RWPE1 (cell line): ENCODE results near the gene SRI.

ENCODE experiments used
- CTCF ChIA-PET: fragments of 350-600 bp; sonication (Branson Sonifier 250); formaldehyde crosslinking; extraction: SDS; loops from one replicate; lab custom pipeline; 2021; lab: Yijun Ruan, JAX
- POLR2A ChIA-PET: fragments of 400-600 bp; formaldehyde crosslinking; extraction: SDS; loops from one replicate; lab custom pipeline; 2020; ENCODE audit warnings: antibody characterized with exemption; ENCODE audit not compliant: low non-redundant PET; lab: Yijun Ruan, JAX
- DNase-seq: peaks from one replicate; pipeline ENCODE4 v3.0.0; 2012; ENCODE audit warnings: low spot score
- H3K27ac ChIP-seq: fragments of 450-650 bp; 2 replicates; pipeline ENCODE4 v1.5.1; 2017
- CTCF ChIP-seq: fragments of 450-650 bp; conservative IDR thresholded peaks from 2 replicates; pipeline ENCODE4 v1.5.1; 2017; ENCODE audit warnings: low read depth, mild to moderate bottlenecking

Gene SRI

GRCh38 chr7:88204525-88205110, 15.2 kb downstream of the SRI start:
- no peak for TF ChIP-seq CTCF
- no peak for DNase-seq
- H3K27ac ChIP-seq, result no peak overlapping the region
- POLR2A ChIA-PET, result no interaction called here
- CTCF ChIA-PET, result no interaction called here

- ChIA-PET POLR2A (interaction anchor here (0.6 kb wide), 1 partner anchor 12 kb away, joined by 3 read pairs; no protein-coding TSS in a partner anchor), CTCF (no interaction called here)
- no peak for TF ChIP-seq CTCF
- no peak for DNase-seq
- H3K27ac ChIP-seq, result no peak overlapping the region
Measured at GRCh38 chr7:88203401-88203800, 16.4 kb downstream of the SRI start.

GRCh38 chr7:88202799-88203198, 17.0 kb downstream of the SRI start:
- CTCF ChIA-PET, result no interaction called here
- no peak overlapping the region for H3K27ac ChIP-seq

GRCh38 chr7:88202278-88202677, 17.6 kb downstream of the SRI start:
- ChIA-PET CTCF (no interaction called here), POLR2A (no interaction called here)
- H3K27ac ChIP-seq, result no peak overlapping the region
- TF ChIP-seq CTCF, result no peak
- no peak for DNase-seq

More at GRCh38 chr7:88202799-88203198, 17.0 kb downstream of the SRI start:
- no peak for DNase-seq
- no peak for TF ChIP-seq CTCF
- POLR2A ChIA-PET, result no interaction called here

GRCh38 chr7:88201305-88201704, 18.5 kb downstream of the SRI start:
- no peak for DNase-seq
- CTCF ChIA-PET, result no interaction called here
- POLR2A ChIA-PET, result no interaction called here
- TF ChIP-seq CTCF, result no peak
- no peak overlapping the region for H3K27ac ChIP-seq

GRCh38 chr7:88200789-88201188, 19.0 kb downstream of the SRI start:
- DNase-seq, result no peak
- TF ChIP-seq CTCF, result no peak
- H3K27ac ChIP-seq, result no peak overlapping the region
- ChIA-PET CTCF (no interaction called here), POLR2A (no interaction called here)

- no peak overlapping the region for H3K27ac ChIP-seq
- POLR2A ChIA-PET, result no interaction called here
- DNase-seq, result no peak
- no peak for TF ChIP-seq CTCF
- CTCF ChIA-PET, result no interaction called here
Measured at GRCh38 chr7:88200261-88200660, 19.6 kb downstream of the SRI start.
